Mucosa of descending colon (tissue), 3 donors: ENCODE results near the gene ITGA2B. TPM values are rescaled to one million over a fixed set of nuclear protein-coding genes. Genes with fewer than 3 reads are reported as not detected.

Experiments
- ATAC-seq: fragments of 200-7000 bp; cut with Tn5 transposase; one replicate; pipeline ENCODE4 v1.9.1; 2020; ENCODE audit warnings: mild to moderate bottlenecking, moderate library complexity
- DNase-seq, 3 donors: peaks; one replicate each; pipeline ENCODE4 v3.0.0-alpha.2; 2020
- H3K36me3 ChIP-seq: fragments of 200-600 bp; one replicate; pipeline ENCODE4 v1.8.0; 2021; ENCODE audit warnings: low read depth, mild to moderate bottlenecking
- H3K4me1 ChIP-seq: fragments of 200-600 bp; one replicate; pipeline ENCODE4 v1.8.0; 2021; ENCODE audit warnings: low read depth, mild to moderate bottlenecking
- H3K4me3 ChIP-seq: fragments of 200-600 bp; one replicate; pipeline ENCODE4 v1.8.0; 2021; ENCODE audit warnings: mild to moderate bottlenecking
- H3K9me3 ChIP-seq: fragments of 200-600 bp; one replicate; pipeline ENCODE4 v1.8.0; 2021; ENCODE audit warnings: mild to moderate bottlenecking
- intact Hi-C, 2 donors: fragments of 100-400 bp; cut with DNase I in 1 of 2; cut with micrococcal nuclease in 1 of 2; formaldehyde crosslinking; loops; one replicate each; pipeline versions ENCODE4 v1.11.0 to v1.11.1; 2022; cut with DNase I, micrococcal nuclease
- total RNA-seq, 3 donors: library from RNA; stranded (reverse); fragmentation: NEBNext Ultra II Directional in 2 of 3; extraction: Animal tissue kit (Norgen Biotek cat#: 25700) in 2 of 3; gene quantifications; one replicate each; pipeline versions ENCODE4 v1.2.1 to v1.2.4, GENCODE V29; 2021 to 2023
- TF ChIP-seq, protein P1 (sequence below): fragments of 200-600 bp; IDR thresholded peaks from one replicate; pipeline ENCODE4 v1.8.0; 2022; ENCODE audit warnings: antibody characterized with exemption, mild to moderate bottlenecking
- donor health status: DM: no; HTN: no; CAD: no; lungs with moderate emphysema.
- donor health status: DM: no; HTN: no; CAD: no.
- donor health status: DM: no; HTN: yes; CAD: no.

Gene ITGA2B
- total RNA-seq, 3 donors from 2014 or later = 0.26 to 0.79 (median 0.41) TPM

DNA sequence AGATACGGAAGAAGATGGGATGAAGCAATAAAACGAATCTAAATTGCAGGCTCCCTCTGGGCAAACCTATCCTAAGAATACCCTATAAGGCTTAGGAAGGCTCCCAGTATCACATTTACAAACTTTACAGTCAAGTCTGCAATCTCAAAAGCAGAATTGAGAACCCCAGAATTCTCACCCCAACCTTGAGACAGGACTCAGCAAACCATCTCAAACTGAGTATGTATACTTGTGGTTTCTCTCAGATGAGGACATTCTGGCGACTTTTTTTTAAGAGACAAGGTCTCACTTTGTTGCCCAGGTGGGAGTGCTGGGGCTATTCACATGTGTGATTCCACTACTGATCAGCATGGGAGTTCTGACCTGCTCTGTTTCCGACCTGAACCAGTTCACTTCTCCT is 19.3 kb upstream of the ITGA2B start:
- Histone ChIP-seq H3K4me1 (no peaks in the 10 kb centered on the region), H3K4me3 (no peak overlapping the region), H3K9me3 (no peaks in the 10 kb centered on the region), H3K36me3 (no peaks in the 10 kb centered on the region)
- ATAC-seq (no peak), DNase-seq (no peak)
- intact Hi-C loops = no loop called here
- TF ChIP-seq, protein P1, sequence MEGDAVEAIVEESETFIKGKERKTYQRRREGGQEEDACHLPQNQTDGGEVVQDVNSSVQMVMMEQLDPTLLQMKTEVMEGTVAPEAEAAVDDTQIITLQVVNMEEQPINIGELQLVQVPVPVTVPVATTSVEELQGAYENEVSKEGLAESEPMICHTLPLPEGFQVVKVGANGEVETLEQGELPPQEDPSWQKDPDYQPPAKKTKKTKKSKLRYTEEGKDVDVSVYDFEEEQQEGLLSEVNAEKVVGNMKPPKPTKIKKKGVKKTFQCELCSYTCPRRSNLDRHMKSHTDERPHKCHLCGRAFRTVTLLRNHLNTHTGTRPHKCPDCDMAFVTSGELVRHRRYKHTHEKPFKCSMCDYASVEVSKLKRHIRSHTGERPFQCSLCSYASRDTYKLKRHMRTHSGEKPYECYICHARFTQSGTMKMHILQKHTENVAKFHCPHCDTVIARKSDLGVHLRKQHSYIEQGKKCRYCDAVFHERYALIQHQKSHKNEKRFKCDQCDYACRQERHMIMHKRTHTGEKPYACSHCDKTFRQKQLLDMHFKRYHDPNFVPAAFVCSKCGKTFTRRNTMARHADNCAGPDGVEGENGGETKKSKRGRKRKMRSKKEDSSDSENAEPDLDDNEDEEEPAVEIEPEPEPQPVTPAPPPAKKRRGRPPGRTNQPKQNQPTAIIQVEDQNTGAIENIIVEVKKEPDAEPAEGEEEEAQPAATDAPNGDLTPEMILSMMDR = no peak

DNA sequence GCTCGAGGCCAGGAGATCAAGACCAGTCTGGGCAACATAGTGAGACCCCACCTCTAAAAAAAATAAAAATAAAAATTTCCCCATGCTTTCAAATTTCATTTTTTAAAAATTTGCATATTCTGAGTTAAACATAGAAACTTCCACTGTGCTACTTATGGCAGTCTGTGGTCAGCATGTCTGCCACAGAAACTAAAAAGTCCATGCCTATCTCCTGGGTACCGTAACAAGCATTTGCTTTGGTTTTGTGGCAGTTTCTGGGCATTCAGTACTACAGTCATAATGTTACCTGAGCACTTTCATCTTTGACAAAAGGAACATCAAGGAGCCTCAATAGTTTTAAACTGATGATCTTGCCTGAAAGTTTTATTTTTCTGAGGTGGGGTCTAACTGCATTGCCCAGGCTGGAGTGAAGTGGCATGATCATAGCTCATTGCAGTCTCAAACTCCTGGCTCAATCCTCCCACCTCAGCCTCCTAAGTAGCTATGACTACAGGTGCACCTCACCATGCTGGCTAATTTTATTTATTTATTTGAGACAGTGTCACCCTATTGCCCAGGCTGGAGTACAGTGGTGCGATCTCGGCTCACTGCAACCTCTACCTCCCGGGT is 13.2 kb upstream of the ITGA2B start:
- Histone ChIP-seq H3K4me1 (no peaks in the 10 kb centered on the region), H3K36me3 (no peaks in the 10 kb centered on the region), H3K4me3 (no peak overlapping the region), H3K9me3 (no peaks in the 10 kb centered on the region)
- TF ChIP-seq, protein P1 = no peak
- ATAC-seq (no peak), DNase-seq (no peak)
- intact Hi-C loops = no loop called here

DNA sequence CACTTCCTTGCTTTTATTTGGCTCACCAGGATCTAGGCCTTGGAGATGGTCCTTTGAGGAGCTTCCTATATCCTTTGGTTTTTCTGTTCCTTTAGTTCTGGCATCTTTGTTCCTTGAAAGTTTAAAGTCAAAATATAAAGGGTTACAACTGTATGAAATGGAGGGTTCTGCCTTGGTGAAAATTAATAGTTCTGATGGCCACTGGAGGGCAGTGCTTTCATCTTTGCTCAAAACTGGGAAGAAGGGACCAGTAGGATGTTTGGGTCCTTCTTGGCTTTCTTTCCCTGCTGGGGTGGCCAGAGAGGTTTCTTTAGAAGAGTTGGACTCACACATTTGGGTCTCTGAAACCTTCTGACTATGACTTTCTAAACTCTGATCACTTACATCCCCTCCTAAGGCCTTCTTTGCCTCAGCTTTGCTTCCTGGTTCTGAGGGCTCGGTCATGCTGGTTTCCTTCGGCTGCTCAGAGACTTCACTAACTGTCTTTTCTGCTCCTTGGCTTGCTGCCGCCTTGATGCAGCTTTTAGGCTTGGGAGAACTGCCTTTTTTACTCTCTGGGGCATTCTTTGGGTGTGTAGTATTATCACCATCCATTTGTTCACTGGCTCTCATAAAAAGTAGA is 10.9 kb upstream of the ITGA2B start:
- intact Hi-C loops = no loop called here
- Histone ChIP-seq H3K4me3 (no peak overlapping the region), H3K9me3 (no peaks in the 10 kb centered on the region), H3K4me1 (no peaks in the 10 kb centered on the region), H3K36me3 (no peaks in the 10 kb centered on the region)
- ATAC-seq (no peak), DNase-seq (no peak)
- TF ChIP-seq, protein P1 = no peak

DNA sequence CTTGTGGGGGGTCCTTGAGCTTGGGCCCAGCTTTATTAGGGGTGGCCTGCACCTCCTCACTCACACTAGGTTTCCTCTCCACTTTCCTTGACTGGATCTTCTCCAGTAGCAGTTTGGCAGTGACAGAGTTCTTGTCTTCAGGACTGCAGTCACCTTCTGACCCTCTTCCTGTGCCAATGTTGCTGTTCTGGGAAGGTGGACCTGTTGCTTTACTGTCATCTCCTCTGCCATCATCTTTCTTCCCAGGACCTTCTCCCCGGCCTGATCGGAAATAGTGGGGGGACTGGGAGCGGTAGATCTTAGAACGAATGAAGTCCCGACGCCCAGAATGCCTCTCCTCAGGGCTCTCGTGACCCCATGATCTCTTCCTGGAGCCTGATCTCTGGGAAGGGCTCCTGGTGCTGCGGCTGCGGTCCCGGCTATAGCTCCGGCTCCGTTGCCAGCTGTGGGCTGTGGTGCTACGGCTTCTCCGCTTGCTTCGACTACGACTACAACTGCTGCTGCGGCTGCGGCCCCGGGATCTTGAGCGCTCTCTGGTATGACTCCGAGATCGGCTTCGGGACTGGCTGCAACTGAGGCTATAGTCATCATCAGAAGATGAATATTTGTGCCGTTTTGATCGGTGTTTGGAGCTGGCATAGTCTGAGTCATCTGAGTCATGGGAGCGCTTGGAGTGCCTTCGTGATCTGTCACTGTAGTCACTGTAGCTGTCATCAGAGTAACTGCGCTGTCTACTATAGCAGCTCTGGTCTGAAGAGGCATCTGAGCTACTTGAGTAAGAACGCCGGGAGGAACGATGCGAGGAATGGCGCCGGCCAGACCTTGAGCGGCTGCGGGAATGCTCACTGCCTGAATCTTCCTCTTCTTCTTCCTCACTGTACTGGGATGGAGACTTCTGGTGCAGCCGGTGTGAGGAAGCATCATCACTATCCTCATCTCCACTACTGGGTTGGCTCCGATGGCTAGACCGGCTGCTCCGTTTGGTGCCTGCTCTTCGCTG is 9.5 kb upstream of the ITGA2B start:
- no peak overlapping the region for H3K4me3 ChIP-seq
- TF ChIP-seq, protein P1 = no peak
- intact Hi-C loops = no loop called here
- H3K4me1 ChIP-seq = no peaks in the 10 kb centered on the region
- H3K9me3 ChIP-seq = no peaks in the 10 kb centered on the region
- no peaks in the 10 kb centered on the region for H3K36me3 ChIP-seq
- DNase-seq (no peak), ATAC-seq (no peak)

DNA sequence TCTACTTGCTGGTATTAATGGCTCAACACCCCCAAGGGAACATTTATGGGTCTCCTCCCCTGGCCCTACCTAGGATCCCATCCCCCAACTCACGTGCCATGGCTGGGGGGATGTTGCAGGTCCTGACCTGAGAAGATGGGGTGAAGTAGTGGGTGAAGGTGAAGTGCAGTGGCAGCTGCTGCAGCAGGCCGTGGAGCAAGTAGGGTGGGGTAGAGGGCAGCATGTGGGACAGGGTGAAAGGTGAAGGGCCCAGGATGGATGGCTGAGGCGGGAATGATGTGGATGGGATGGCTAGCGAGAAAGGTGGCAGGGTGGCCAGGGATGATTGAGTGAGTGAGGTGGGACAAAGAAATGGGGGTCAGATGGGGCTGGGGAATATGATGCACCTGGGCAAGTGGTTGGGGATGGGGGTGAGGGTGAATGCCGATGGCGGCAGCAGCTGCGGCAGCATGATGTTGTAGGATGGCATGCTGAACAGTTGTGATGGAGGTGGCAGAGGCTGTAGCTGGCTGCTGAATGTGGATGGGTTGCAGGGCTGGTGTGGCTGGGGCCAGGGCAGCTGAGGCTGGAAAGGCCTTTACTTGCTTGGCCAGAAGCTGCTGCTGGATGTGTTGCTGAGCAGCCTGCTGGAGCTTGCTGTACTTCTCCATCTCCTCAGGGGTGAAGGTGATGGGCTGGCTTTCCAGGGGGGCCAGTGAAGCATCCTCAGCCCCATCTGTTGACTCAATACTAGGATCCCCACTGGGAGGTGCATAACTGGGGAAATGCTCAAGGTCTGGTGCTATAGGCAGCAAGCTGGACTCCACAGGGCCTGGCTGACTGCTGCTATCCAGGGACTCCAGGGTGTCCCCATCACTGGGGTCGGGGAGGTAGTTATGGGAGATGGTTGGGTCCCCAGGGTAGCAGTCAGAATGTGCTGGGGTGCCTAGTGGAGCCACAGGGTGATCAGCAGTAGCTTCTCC is 8.3 kb upstream of the ITGA2B start:
- no peak for ATAC-seq
- intact Hi-C loops = no loop called here

More for the DNA sequence above, 8.3 kb upstream of the ITGA2B start:
- H3K36me3 ChIP-seq = no peaks in the 10 kb centered on the region
- H3K4me3 ChIP-seq = no peak overlapping the region
- no peaks in the 10 kb centered on the region for H3K9me3 ChIP-seq
- H3K4me1 ChIP-seq = no peaks in the 10 kb centered on the region
- TF ChIP-seq, protein P1 = no peak
- no peak for DNase-seq
